ENCODE measurements around the gene DNM3.

DNA sequence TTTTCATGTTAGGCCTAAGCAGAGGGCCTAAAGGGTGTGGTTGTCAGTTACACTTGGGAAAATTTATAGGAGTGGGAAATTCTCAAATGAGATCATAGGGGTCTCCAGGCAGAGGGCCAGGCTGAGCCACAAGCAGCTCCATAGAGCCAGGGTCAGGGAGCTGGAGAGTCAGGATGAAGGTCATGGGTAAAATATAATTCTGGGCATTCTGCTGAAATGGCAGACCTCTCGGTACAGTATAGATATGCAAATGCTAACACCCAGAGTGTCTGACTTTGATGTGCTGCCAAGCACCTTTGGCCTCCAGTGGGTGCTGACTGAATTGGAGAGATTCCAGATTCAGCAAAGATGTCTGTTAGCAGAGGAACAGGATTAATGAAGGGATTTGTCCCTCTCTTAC is 40.1 kb downstream of the DNM3 start:
- TF ChIP-seq, protein P1, sequence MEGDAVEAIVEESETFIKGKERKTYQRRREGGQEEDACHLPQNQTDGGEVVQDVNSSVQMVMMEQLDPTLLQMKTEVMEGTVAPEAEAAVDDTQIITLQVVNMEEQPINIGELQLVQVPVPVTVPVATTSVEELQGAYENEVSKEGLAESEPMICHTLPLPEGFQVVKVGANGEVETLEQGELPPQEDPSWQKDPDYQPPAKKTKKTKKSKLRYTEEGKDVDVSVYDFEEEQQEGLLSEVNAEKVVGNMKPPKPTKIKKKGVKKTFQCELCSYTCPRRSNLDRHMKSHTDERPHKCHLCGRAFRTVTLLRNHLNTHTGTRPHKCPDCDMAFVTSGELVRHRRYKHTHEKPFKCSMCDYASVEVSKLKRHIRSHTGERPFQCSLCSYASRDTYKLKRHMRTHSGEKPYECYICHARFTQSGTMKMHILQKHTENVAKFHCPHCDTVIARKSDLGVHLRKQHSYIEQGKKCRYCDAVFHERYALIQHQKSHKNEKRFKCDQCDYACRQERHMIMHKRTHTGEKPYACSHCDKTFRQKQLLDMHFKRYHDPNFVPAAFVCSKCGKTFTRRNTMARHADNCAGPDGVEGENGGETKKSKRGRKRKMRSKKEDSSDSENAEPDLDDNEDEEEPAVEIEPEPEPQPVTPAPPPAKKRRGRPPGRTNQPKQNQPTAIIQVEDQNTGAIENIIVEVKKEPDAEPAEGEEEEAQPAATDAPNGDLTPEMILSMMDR (IDR thresholded peaks at IDR 0.05), result no peak
- TF ChIP-seq EP300 (IDR thresholded peaks at IDR 0.05), result no peak
